ENCODE measurements around the gene EYA4.

Gene EYA4

DNA sequence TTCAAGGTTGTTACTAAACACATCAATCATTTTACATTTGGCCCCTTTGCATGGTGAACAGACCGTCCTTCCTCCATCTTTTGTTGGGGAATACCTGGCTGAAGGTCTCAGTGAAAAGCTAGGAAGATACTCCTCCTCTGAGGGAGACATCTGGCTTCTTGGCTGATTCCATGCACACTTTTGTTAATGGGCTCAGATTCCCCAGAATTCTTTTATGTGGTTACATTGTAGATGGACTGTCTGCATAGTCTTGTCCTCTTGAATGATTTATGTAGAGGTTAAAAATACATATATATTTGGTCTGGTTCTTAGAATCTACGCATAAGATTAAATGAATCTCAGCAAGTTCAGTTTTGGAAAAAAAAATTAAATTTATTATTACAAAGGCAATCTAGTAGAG, 167.0 kb downstream of the EYA4 start:
- Histone ChIP-seq H3K9me3 (ENCODE audit: low read length) (no peaks in the 10 kb centered on the region), H3K27me3 (ENCODE audit: control insufficient read depth in 1 of 2, insufficient read depth in 2 of 2, low read length in 2 of 2) (no peaks in the 10 kb centered on the region), H3K36me3 (ENCODE audit: insufficient read depth, low read length) (no peaks in the 10 kb centered on the region), H3K4me3 (ENCODE audit: low read depth in 1 of 2, low read length in 2 of 2) (no peak overlapping the region), H3K4me1 (ENCODE audit: insufficient read depth, low read length) (no peaks in the 10 kb centered on the region), H3K27ac (ENCODE audit: low read depth, low read length) (no peak overlapping the region), H3K9ac (ENCODE audit: low read length) (no peak overlapping the region)

DNA sequence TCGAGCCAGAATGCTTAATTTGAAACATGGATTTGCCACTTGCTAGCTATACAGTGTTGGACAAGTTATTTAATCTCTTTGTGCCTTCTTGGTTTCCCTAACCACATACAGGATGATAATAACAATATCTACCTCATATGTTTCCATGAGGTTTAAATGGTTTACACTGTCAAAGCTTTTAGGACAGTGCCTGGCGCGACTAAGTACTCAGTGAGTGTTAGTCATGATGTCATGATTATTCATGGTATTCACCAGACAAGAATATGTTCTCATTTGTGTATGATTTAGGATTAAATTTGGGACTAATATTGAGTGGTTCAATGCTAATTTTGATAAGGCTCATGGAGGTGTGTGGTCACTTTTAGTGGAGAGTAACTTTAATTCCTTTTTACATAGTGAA, 167.4 kb downstream of the EYA4 start:
- Histone ChIP-seq H3K27me3 (ENCODE audit: control insufficient read depth in 1 of 2, insufficient read depth in 2 of 2, low read length in 2 of 2) (no peaks in the 10 kb centered on the region), H3K4me1 (ENCODE audit: insufficient read depth, low read length) (no peaks in the 10 kb centered on the region), H3K9ac (ENCODE audit: low read length) (no peak overlapping the region), H3K36me3 (ENCODE audit: insufficient read depth, low read length) (no peaks in the 10 kb centered on the region), H3K27ac (ENCODE audit: low read depth, low read length) (no peak overlapping the region), H3K4me3 (ENCODE audit: low read depth in 1 of 2, low read length in 2 of 2) (no peak overlapping the region), H3K9me3 (ENCODE audit: low read length) (no peaks in the 10 kb centered on the region)

GRCh38 chr6:133410638-133411435, 169.7 kb downstream of the EYA4 start:
- Histone ChIP-seq H3K9ac (ENCODE audit: low read length) (no peak overlapping the region), H3K4me1 (ENCODE audit: insufficient read depth, low read length) (no peaks in the 10 kb centered on the region), H3K4me3 (ENCODE audit: low read depth in 1 of 2, low read length in 2 of 2) (no peak overlapping the region), H3K9me3 (ENCODE audit: low read length) (no peaks in the 10 kb centered on the region), H3K27ac (ENCODE audit: low read depth, low read length) (no peak overlapping the region), H3K36me3 (ENCODE audit: insufficient read depth, low read length) (no peaks in the 10 kb centered on the region), H3K27me3 (ENCODE audit: control insufficient read depth in 1 of 2, insufficient read depth in 2 of 2, low read length in 2 of 2) (no peaks in the 10 kb centered on the region)

GRCh38 chr6:133411757-133412156, 170.6 kb downstream of the EYA4 start:
- no peaks in the 10 kb centered on the region for H3K9me3 ChIP-seq (ENCODE audit: low read length)
- no peaks in the 10 kb centered on the region for H3K27me3 ChIP-seq (ENCODE audit: control insufficient read depth in 1 of 2, insufficient read depth in 2 of 2, low read length in 2 of 2)
- H3K4me1 ChIP-seq (ENCODE audit: insufficient read depth, low read length) = no peaks in the 10 kb centered on the region
- H3K27ac ChIP-seq (ENCODE audit: low read depth, low read length) = no peak overlapping the region
- H3K9ac ChIP-seq (ENCODE audit: low read length) = no peak overlapping the region
- no peak overlapping the region for H3K4me3 ChIP-seq (ENCODE audit: low read depth in 1 of 2, low read length in 2 of 2)
- H3K36me3 ChIP-seq (ENCODE audit: insufficient read depth, low read length) = no peaks in the 10 kb centered on the region

DNA sequence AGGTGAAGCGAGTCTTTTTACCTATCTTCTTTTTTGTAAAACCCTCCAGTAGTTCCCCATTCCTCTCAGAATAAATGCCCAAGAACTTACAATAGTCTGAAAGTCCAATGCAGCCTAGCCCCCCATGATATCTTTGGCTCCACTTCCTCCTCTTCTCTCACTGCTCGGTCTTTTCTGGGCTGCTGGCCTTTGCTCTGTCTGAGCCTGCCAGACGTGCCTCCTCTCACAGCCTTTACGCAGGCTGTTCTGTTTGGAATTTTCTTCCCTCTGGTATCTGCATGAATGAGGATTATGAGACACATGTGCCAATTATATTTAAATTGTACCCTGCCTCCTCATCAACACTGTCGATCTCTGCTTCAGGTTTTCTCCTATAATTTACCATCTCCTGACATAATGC, 174.1 kb downstream of the EYA4 start:
- Histone ChIP-seq H3K9ac (ENCODE audit: low read length) (no peak overlapping the region), H3K27me3 (ENCODE audit: control insufficient read depth in 1 of 2, insufficient read depth in 2 of 2, low read length in 2 of 2) (no peaks in the 10 kb centered on the region), H3K36me3 (ENCODE audit: insufficient read depth, low read length) (no peaks in the 10 kb centered on the region), H3K4me1 (ENCODE audit: insufficient read depth, low read length) (no peaks in the 10 kb centered on the region), H3K4me3 (ENCODE audit: low read depth in 1 of 2, low read length in 2 of 2) (no peak overlapping the region), H3K27ac (ENCODE audit: low read depth, low read length) (no peak overlapping the region), H3K9me3 (ENCODE audit: low read length) (no peaks in the 10 kb centered on the region)

DNA sequence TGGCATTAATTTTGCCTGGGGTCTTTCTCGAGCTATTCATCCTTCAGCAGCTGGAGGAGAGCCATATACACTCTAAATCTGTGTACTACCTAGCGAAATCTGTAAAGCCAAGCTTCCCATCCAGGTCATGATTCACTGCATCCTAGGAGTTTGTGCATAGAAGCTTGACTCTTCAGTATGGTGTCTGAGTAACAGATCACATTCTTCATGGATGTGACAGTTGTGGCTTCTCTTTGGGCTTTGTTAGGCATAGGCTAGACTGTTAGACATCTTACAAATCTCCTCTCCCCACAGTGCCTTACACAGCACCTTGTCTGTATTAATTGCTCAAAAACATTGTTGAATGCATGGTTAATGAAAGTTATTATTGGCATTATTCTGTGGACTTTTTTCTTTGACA, 177.0 kb downstream of the EYA4 start:
- Histone ChIP-seq H3K27ac (ENCODE audit: low read depth, low read length) (no peak overlapping the region), H3K9ac (ENCODE audit: low read length) (no peak overlapping the region), H3K4me1 (ENCODE audit: insufficient read depth, low read length) (no peaks in the 10 kb centered on the region), H3K9me3 (ENCODE audit: low read length) (no peaks in the 10 kb centered on the region), H3K4me3 (ENCODE audit: low read depth in 1 of 2, low read length in 2 of 2) (no peak overlapping the region), H3K36me3 (ENCODE audit: insufficient read depth, low read length) (no peaks in the 10 kb centered on the region), H3K27me3 (ENCODE audit: control insufficient read depth in 1 of 2, insufficient read depth in 2 of 2, low read length in 2 of 2) (no peaks in the 10 kb centered on the region)

GRCh38 chr6:133423242-133423641, 182.1 kb downstream of the EYA4 start:
- Histone ChIP-seq H3K9ac (ENCODE audit: low read length) (no peak overlapping the region), H3K27me3 (ENCODE audit: control insufficient read depth in 1 of 2, insufficient read depth in 2 of 2, low read length in 2 of 2) (no peaks in the 10 kb centered on the region), H3K36me3 (ENCODE audit: insufficient read depth, low read length) (no peaks in the 10 kb centered on the region), H3K27ac (ENCODE audit: low read depth, low read length) (no peak overlapping the region), H3K4me3 (ENCODE audit: low read depth in 1 of 2, low read length in 2 of 2) (no peak overlapping the region), H3K4me1 (ENCODE audit: insufficient read depth, low read length) (no peaks in the 10 kb centered on the region), H3K9me3 (ENCODE audit: low read length) (no peaks in the 10 kb centered on the region)

DNA sequence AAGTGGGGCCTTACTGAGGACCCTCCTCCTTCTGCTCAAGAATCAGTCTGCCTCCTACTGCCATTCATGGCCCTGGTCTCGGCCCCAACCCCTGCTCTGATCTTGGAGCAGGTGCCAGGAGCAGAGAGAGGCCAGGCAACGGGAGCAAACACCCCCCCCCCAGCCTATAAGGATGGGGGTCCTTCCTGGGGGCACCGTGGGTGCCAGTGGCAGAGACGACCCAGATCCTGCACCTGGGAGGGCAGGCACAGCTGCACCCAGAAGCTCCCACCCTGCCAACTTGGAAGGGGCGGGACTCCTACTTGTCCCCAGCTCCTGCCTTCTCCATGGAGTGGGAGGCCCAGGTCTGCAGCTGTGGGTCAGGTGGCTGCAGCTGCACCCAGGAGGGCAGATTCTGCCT, 183.2 kb downstream of the EYA4 start:
- Histone ChIP-seq H3K9ac (ENCODE audit: low read length) (no peak overlapping the region), H3K9me3 (ENCODE audit: low read length) (no peaks in the 10 kb centered on the region), H3K27me3 (ENCODE audit: control insufficient read depth in 1 of 2, insufficient read depth in 2 of 2, low read length in 2 of 2) (no peaks in the 10 kb centered on the region), H3K4me1 (ENCODE audit: insufficient read depth, low read length) (no peaks in the 10 kb centered on the region), H3K36me3 (ENCODE audit: insufficient read depth, low read length) (no peaks in the 10 kb centered on the region), H3K4me3 (ENCODE audit: low read depth in 1 of 2, low read length in 2 of 2) (no peak overlapping the region), H3K27ac (ENCODE audit: low read depth, low read length) (no peak overlapping the region)

- Histone ChIP-seq H3K27me3 (ENCODE audit: control insufficient read depth in 1 of 2, insufficient read depth in 2 of 2, low read length in 2 of 2) (no peaks in the 10 kb centered on the region), H3K9ac (ENCODE audit: low read length) (no peak overlapping the region), H3K9me3 (ENCODE audit: low read length) (no peaks in the 10 kb centered on the region), H3K36me3 (ENCODE audit: insufficient read depth, low read length) (no peaks in the 10 kb centered on the region), H3K4me3 (ENCODE audit: low read depth in 1 of 2, low read length in 2 of 2) (no peak overlapping the region), H3K27ac (ENCODE audit: low read depth, low read length) (no peak overlapping the region), H3K4me1 (ENCODE audit: insufficient read depth, low read length) (no peaks in the 10 kb centered on the region)
Measured at GRCh38 chr6:133426038-133426437, 184.9 kb downstream of the EYA4 start.

DNA sequence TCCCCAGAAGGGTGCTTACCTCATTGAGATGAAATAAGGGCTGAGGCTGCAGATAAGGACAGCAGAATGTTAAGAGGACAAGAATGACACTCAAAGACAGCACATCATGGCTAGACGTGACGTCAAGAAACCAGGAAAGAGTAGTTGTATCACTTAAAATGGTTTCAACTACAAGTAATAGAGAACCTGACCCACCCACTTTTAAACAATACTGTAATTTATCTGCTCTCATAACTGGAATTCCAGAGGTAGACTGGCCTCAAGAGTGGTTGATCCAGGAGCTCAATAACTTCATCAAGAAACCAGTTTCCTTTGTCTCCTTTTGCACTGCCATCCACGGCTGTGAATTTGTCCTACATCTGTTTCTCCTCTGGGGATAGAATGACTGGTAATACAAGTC, 187.1 kb downstream of the EYA4 start:
- Histone ChIP-seq H3K4me3 (ENCODE audit: low read depth in 1 of 2, low read length in 2 of 2) (no peak overlapping the region), H3K9me3 (ENCODE audit: low read length) (no peaks in the 10 kb centered on the region), H3K36me3 (ENCODE audit: insufficient read depth, low read length) (no peaks in the 10 kb centered on the region)

GRCh38 chr6:133430530-133430929, 189.4 kb downstream of the EYA4 start:
- no peaks in the 10 kb centered on the region for H3K9me3 ChIP-seq (ENCODE audit: low read length)

More for the DNA sequence above, 187.1 kb downstream of the EYA4 start:
- Histone ChIP-seq H3K27ac (ENCODE audit: low read depth, low read length) (no peak overlapping the region), H3K4me1 (ENCODE audit: insufficient read depth, low read length) (no peaks in the 10 kb centered on the region), H3K27me3 (ENCODE audit: control insufficient read depth in 1 of 2, insufficient read depth in 2 of 2, low read length in 2 of 2) (no peaks in the 10 kb centered on the region), H3K9ac (ENCODE audit: low read length) (no peak overlapping the region)

GRCh38 chr6:133431031-133431430, 189.9 kb downstream of the EYA4 start:
- H3K4me3 ChIP-seq (ENCODE audit: low read depth in 1 of 2, low read length in 2 of 2) = no peak overlapping the region
- H3K4me1 ChIP-seq (ENCODE audit: insufficient read depth, low read length) = no peaks in the 10 kb centered on the region
- no peak overlapping the region for H3K27ac ChIP-seq (ENCODE audit: low read depth, low read length)
- no peaks in the 10 kb centered on the region for H3K27me3 ChIP-seq (ENCODE audit: control insufficient read depth in 1 of 2, insufficient read depth in 2 of 2, low read length in 2 of 2)
- H3K9me3 ChIP-seq (ENCODE audit: low read length) = no peaks in the 10 kb centered on the region
- H3K36me3 ChIP-seq (ENCODE audit: insufficient read depth, low read length) = no peaks in the 10 kb centered on the region
- H3K9ac ChIP-seq (ENCODE audit: low read length) = no peak overlapping the region

More at GRCh38 chr6:133430530-133430929, 189.4 kb downstream of the EYA4 start:
- no peaks in the 10 kb centered on the region for H3K27me3 ChIP-seq (ENCODE audit: control insufficient read depth in 1 of 2, insufficient read depth in 2 of 2, low read length in 2 of 2)
- no peaks in the 10 kb centered on the region for H3K36me3 ChIP-seq (ENCODE audit: insufficient read depth, low read length)
- H3K27ac ChIP-seq (ENCODE audit: low read depth, low read length) = no peak overlapping the region
- no peak overlapping the region for H3K4me3 ChIP-seq (ENCODE audit: low read depth in 1 of 2, low read length in 2 of 2)
- H3K4me1 ChIP-seq (ENCODE audit: insufficient read depth, low read length) = no peaks in the 10 kb centered on the region
- no peak overlapping the region for H3K9ac ChIP-seq (ENCODE audit: low read length)

Data from muscle layer of colon (tissue), 2 donors.